Mesendoderm (in vitro differentiated cells): Measurements from ENCODE around the gene GSAP.

Experiments used
- DNase-seq: peaks from one replicate; pipeline ENCODE4 v3.0.0; 2013
- H2AK5ac ChIP-seq: 2 replicates; pipeline ENCODE4 v1.6.1; 2013; ENCODE audit warnings: low read length, inconsistent platforms
- H2BK120ac ChIP-seq: 2 replicates; pipeline ENCODE4 v1.6.1; 2013; ENCODE audit warnings: low read depth, mild to moderate bottlenecking, low read length, moderate library complexity, mixed read lengths
- H2BK15ac ChIP-seq: replicated peaks from 2 replicates; pipeline ENCODE4 v1.6.1; 2013; ENCODE audit warnings: low read depth, mild to moderate bottlenecking, moderate library complexity
- H2BK5ac ChIP-seq: 2 replicates; pipeline ENCODE4 v1.6.1; 2013; ENCODE audit warnings: low read length, inconsistent platforms
- H3K18ac ChIP-seq: 2 replicates; pipeline ENCODE4 v1.6.1; 2013; ENCODE audit warnings: mild to moderate bottlenecking, low read length, mixed read lengths
- H3K23ac ChIP-seq: one replicate; pipeline ENCODE4 v1.6.1; 2013; ENCODE audit warnings: low read length
- H3K27ac ChIP-seq: 2 replicates; pipeline ENCODE4 v1.5.1; 2013; ENCODE audit warnings: low read depth, mild to moderate bottlenecking, inconsistent platforms, low read length, moderate library complexity
- H3K27me3 ChIP-seq: 2 replicates; pipeline ENCODE4 v1.6.1; 2013; ENCODE audit warnings: low read length, control low read depth, mild to moderate bottlenecking, inconsistent platforms; ENCODE audit not compliant: insufficient read depth, poor library complexity
- H3K36me3 ChIP-seq: 2 replicates; pipeline ENCODE4 v1.6.1; 2013; ENCODE audit warnings: low read length, inconsistent platforms; ENCODE audit not compliant: control insufficient read depth, insufficient read depth
- H3K4ac ChIP-seq: one replicate; pipeline ENCODE4 v1.6.1; 2013; ENCODE audit warnings: low read depth, mild to moderate bottlenecking, low read length, moderate library complexity
- H3K4me1 ChIP-seq: 2 replicates; pipeline ENCODE4 v1.6.1; 2013; ENCODE audit warnings: low read depth, low read length, inconsistent platforms; ENCODE audit not compliant: control insufficient read depth
- H3K4me2 ChIP-seq: 2 replicates; pipeline ENCODE4 v1.6.1; 2013; ENCODE audit warnings: low read length
- H3K4me3 ChIP-seq: 2 replicates; pipeline ENCODE4 v1.5.1; 2013; ENCODE audit warnings: mild to moderate bottlenecking, low read length
- H3K56ac ChIP-seq: one replicate; pipeline ENCODE4 v1.6.1; 2013; ENCODE audit warnings: low read length
- H3K79me1 ChIP-seq: 2 replicates; pipeline ENCODE4 v1.6.1; 2013; ENCODE audit warnings: low read length, inconsistent platforms
- H3K79me2 ChIP-seq: 2 replicates; pipeline ENCODE4 v1.6.1; 2013; ENCODE audit warnings: mild to moderate bottlenecking, low read length; ENCODE audit not compliant: control insufficient read depth, insufficient read depth
- H3K9ac ChIP-seq: 2 replicates; pipeline ENCODE4 v1.6.1; 2013; ENCODE audit warnings: low read length, inconsistent platforms
- H4K5ac ChIP-seq: one replicate; pipeline ENCODE4 v1.6.1; 2013; ENCODE audit warnings: low read length
- H4K8ac ChIP-seq: one replicate; pipeline ENCODE4 v1.6.1; 2013; ENCODE audit warnings: low read depth, mild to moderate bottlenecking, control low read depth, low read length, moderate library complexity
- WGBS: extraction: QIAGEN DNeasy Blood & Tissue Kit; methylation state at CpG from one replicate; pipeline ENCODE4 v1.1.7; 2013; ENCODE audit warnings: low lambda C conversion rate, missing lambda C conversion rate; ENCODE audit not compliant: insufficient coverage; ENCODE audit errors: extremely low coverage; 5-methylcytosine and 5-hydroxymethylcytosine counted together

Gene GSAP

DNA sequence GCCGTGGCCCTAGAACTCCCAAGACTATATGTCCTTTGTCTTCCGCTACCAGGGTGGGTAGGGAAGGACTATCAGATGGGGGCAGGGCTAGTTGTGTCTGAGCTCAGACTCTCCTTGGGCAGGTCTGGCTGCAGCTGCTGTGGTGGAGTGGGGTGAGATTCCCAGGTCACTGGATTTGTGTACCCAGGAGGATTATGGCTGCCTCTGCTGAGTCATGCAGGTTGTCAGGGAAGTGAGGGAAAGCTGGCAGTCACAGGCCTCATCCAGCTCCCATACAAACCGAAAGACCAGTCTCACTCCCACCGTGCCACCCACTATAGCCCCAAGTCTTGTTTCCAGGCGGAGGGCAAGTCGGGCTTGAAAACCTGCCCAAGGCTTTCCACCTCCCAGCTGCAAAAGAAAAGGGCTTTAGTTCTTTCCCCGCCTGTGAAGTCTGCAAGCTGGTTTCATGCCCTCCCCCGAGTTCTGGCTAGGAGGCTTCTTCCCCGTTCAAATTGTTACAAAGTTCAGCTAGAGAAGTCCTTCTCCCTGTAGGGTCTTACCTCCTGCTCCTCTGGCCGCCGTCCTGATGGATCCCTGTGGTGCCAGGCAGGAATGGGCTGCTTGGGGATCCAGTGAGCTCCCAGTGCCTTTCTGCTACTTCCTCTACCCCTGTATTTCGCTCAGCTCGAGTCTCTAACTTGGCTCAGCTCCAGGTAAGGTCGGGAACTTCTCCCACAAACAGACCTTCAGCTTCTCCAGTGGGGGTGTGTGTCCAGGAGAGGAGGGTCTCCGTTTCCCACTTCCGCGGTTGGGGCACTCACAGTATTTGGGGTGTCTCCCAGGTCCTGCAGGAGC is 109.7 kb downstream of the GSAP start:
- H3K27me3 ChIP-seq = no peaks in the 10 kb centered on the region
- no peak overlapping the region for H2AK5ac ChIP-seq
- WGBS = no CpG with 5 or more reads among the region's 17 CpGs
- no peak overlapping the region for H3K56ac ChIP-seq
- H2BK15ac ChIP-seq = no peak overlapping the region
- H3K4ac ChIP-seq = no peak overlapping the region
- H3K79me2 ChIP-seq = no peaks in the 10 kb centered on the region
- no peak overlapping the region for H2BK5ac ChIP-seq
- H3K4me3 ChIP-seq = no peak overlapping the region
- no peaks in the 10 kb centered on the region for H3K79me1 ChIP-seq
- no peak overlapping the region for H3K9ac ChIP-seq
- H3K27ac ChIP-seq = no peak overlapping the region
- no peak overlapping the region for H3K4me2 ChIP-seq
- H4K8ac ChIP-seq = no peak overlapping the region
- no peaks in the 10 kb centered on the region for H3K4me1 ChIP-seq
- no peak overlapping the region for H3K18ac ChIP-seq
- H2BK120ac ChIP-seq = no peak overlapping the region
- DNase-seq = no peak
- no peak overlapping the region for H4K5ac ChIP-seq
- H3K36me3 ChIP-seq = no peaks in the 10 kb centered on the region
- no peak overlapping the region for H3K23ac ChIP-seq

DNA sequence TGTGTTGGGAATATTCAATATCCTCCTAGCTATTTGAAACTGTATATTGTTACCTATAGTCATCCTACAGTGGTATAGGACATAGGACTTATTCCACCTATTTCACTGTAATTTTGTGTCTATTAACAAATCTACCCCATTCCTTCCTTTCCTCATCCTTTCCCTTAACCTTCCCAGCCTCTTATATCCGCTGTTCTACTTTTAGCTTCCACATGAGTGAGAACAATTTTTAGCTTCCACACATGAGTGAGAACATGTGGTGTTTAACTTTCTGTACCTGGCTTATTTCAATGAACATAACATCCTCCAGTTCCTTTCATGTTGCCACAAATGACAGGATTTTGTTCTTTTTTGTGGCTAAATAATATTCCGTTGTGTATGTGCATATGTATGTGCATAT is 120.6 kb downstream of the GSAP start:
- Histone ChIP-seq H3K9ac (no peak overlapping the region), H3K79me2 (no peaks in the 10 kb centered on the region), H3K79me1 (no peaks in the 10 kb centered on the region), H2BK5ac (no peak overlapping the region), H2BK120ac (no peak overlapping the region), H3K4me1 (no peaks in the 10 kb centered on the region), H4K5ac (no peak overlapping the region), H3K36me3 (no peaks in the 10 kb centered on the region), H4K8ac (no peak overlapping the region), H3K4me2 (no peak overlapping the region), H2AK5ac (no peak overlapping the region), H3K18ac (no peak overlapping the region), H3K4me3 (no peak overlapping the region), H3K4ac (no peak overlapping the region), H3K27ac (no peak overlapping the region), H3K23ac (no peak overlapping the region), H3K27me3 (no peaks in the 10 kb centered on the region), H2BK15ac (no peak overlapping the region), H3K56ac (no peak overlapping the region)
- no CpG with 5 or more reads among the region's 2 CpGs for WGBS
- DNase-seq = no peak

DNA sequence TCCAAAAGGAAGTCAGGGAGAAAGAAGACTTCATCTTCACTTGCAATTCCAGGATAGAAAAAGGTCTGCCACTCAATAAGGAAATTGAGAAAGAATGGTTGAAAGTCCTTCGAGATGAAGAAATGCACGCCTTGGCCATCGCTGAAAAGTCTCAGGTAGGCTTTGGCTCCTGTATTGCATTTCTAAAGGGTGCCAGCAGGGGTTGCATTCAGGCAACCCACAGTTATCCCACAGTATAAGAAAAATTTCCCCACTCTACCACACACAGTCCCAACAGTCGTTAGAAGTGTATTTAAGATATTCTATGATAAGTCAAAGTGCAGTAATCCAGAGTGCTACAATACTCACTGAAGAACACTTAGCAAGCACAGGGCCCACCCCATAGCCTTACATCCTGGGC is 123.1 kb downstream of the GSAP start:
- no peak overlapping the region for H3K23ac ChIP-seq
- H3K4me2 ChIP-seq = no peak overlapping the region
- no peaks in the 10 kb centered on the region for H3K79me1 ChIP-seq
- no peak overlapping the region for H4K8ac ChIP-seq
- no peak overlapping the region for H2BK15ac ChIP-seq
- H3K4me1 ChIP-seq = no peaks in the 10 kb centered on the region
- no peak overlapping the region for H3K9ac ChIP-seq
- H3K56ac ChIP-seq = no peak overlapping the region
- no peak overlapping the region for H3K18ac ChIP-seq
- no peak overlapping the region for H2BK5ac ChIP-seq
- no peaks in the 10 kb centered on the region for H3K27me3 ChIP-seq
- H2BK120ac ChIP-seq = no peak overlapping the region
- no peak for DNase-seq
- no peak overlapping the region for H3K4ac ChIP-seq
- H3K4me3 ChIP-seq = no peak overlapping the region
- H4K5ac ChIP-seq = no peak overlapping the region
- H3K36me3 ChIP-seq = no peaks in the 10 kb centered on the region
- no peak overlapping the region for H2AK5ac ChIP-seq
- H3K27ac ChIP-seq = no peak overlapping the region
- no CpG with 5 or more reads among the region's 4 CpGs for WGBS
- H3K79me2 ChIP-seq = no peaks in the 10 kb centered on the region

DNA sequence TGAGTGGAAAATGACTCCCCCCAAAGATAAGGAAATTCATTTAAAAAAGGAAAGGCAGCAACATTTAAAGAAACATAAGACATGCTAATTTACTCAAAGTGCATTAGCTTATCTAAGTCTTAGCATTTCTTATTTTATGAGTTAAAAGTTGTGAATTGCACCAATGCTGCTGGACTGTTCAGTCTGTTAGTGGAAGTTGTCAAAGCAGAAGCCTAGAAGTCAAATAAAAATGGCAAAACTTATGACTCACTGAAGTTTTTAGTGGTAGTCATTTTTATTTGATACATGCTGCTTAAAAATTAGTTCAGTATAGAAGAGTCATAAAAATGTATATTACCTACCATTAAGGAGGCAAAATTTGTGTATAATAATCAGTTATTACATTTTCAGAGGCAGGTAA is 125.7 kb downstream of the GSAP start:
- Histone ChIP-seq H3K27me3 (no peaks in the 10 kb centered on the region), H3K4me2 (no peak overlapping the region), H3K9ac (no peak overlapping the region), H2BK5ac (no peak overlapping the region), H3K4ac (no peak overlapping the region), H3K36me3 (no peaks in the 10 kb centered on the region), H3K27ac (no peak overlapping the region), H4K8ac (no peak overlapping the region), H3K23ac (no peak overlapping the region), H2BK120ac (no peak overlapping the region), H2BK15ac (no peak overlapping the region), H3K4me3 (no peak overlapping the region), H3K4me1 (no peaks in the 10 kb centered on the region), H4K5ac (no peak overlapping the region), H2AK5ac (no peak overlapping the region), H3K56ac (no peak overlapping the region), H3K79me1 (no peaks in the 10 kb centered on the region), H3K18ac (no peak overlapping the region), H3K79me2 (no peaks in the 10 kb centered on the region)
- no peak for DNase-seq

DNA sequence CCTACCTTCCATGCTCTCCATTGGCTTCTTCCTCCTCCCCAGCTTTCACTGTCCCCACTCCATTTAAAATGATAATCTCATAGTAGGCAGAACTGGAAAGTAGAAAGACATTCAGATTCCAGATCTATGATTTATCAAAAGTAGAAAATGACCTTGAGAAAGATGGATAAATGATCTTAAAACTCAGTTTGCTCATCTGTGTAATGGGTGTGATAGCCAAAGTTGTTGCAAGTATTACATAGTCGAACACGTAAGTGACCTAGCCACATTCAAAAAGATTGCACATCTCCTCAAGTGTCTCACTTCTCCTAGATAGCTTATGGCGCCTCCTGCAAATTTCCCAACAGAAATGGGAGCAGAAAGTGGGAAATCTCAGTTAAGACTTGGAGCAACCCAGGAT is 126.8 kb downstream of the GSAP start:
- H3K79me1 ChIP-seq = no peaks in the 10 kb centered on the region
- H3K79me2 ChIP-seq = no peaks in the 10 kb centered on the region
- H3K27ac ChIP-seq = no peak overlapping the region
- H3K4me1 ChIP-seq = no peaks in the 10 kb centered on the region
- H3K56ac ChIP-seq = no peak overlapping the region
- no peak overlapping the region for H3K4me2 ChIP-seq
- no peak overlapping the region for H3K4me3 ChIP-seq
- H2AK5ac ChIP-seq = no peak overlapping the region
- no peak overlapping the region for H3K4ac ChIP-seq
- H2BK15ac ChIP-seq = no peak overlapping the region
- H3K18ac ChIP-seq = no peak overlapping the region
- no peak for DNase-seq
- H4K5ac ChIP-seq = no peak overlapping the region
- H2BK120ac ChIP-seq = no peak overlapping the region
- H4K8ac ChIP-seq = no peak overlapping the region
- no peak overlapping the region for H3K23ac ChIP-seq
- no CpG with 5 or more reads among the region's 3 CpGs for WGBS
- H3K27me3 ChIP-seq = no peaks in the 10 kb centered on the region
- no peak overlapping the region for H3K9ac ChIP-seq
- no peaks in the 10 kb centered on the region for H3K36me3 ChIP-seq
- no peak overlapping the region for H2BK5ac ChIP-seq
